HG03103 (cell line): ENCODE data around the gene CDH4.

ENCODE experiments used
- ATAC-seq: cut with Tn5 transposase; IDR thresholded peaks from one replicate; pipeline ENCODE4 v1.9.1; 2021; ENCODE audit warnings: low read depth; ENCODE audit not compliant: unreplicated experiment

The CDH4 gene

DNA sequence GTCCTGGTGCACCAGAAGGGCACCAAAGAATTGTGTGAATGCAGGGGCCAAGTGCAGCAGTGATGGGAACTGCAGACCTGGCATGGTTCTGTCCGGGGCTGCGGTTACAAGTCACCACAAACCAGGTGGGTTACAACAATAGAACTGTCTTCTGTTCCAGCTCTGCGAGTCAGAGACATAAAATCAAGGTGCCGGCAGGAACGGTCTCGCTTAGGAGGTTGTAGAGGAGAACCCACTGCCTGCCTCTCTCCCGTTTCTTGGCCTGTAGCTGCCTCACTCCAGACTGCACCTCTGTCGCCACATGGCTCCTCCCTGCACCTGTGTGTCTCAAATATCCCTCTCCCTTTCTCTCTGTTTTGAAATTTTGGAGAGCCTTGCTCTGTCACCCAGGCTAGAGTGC lies 670.4 kb downstream of the CDH4 start:
- no peak for ATAC-seq

GRCh38 chr20:61922936-61923335 lies 670.9 kb downstream of the CDH4 start:
- no peak for ATAC-seq

DNA sequence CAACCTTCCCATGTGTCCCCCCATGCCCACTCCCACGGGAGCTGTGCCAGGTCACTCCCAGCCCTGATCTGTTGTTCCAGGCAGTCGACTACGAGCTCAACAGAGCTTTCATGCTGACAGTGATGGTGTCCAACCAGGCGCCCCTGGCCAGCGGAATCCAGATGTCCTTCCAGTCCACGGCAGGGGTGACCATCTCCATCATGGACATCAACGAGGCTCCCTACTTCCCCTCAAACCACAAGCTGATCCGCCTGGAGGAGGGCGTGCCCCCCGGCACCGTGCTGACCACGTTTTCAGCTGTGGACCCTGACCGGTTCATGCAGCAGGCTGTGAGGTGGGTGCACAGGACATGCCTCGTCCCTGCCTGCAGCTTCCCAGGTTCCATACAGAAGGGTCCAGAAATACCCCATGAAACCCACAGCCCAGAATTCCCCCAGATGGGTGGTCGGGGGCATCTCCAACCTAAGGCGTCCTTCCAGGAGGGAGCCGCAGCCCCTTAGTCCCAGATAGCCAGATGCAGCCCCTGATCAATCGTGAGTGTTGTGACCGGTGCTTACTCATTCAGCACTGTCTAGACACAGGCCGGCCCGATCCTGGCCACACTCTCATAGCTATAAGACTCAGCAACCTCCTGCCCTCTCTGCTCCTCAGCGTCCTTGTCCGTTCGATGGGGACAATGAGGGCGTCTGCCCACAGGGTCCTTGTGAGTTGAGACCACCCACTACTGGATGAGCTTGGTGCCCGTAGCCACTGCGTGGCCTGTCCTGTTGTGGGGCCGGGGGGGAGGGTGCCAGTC lies 671.5 kb downstream of the CDH4 start:
- no peak for ATAC-seq

DNA sequence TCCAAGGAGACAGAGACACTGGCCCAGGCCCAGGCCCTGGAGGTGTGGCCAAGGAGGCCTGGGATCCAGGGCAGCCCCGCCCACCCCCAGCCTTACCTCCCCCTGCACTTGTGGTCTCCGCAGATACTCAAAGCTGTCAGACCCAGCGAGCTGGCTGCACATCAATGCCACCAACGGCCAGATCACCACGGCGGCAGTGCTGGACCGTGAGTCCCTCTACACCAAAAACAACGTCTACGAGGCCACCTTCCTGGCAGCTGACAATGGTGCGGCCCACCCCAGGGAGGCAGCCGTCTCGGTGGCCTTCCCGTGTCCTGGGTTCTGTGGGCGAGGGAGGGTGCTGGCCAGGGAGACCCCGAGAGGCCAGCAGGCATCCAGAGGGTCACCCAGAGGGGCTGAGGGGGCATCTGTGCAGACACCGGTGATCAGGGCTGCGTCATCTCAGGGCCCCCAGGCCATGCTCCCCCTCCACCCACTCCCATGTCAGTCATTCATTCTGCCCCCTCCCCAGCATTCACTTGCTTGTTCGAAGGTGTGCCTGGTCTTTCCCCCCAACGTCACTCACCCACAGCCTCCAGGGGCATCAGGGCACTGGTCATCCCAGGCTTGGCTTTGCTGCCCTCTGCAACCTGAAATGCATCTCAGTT lies 672.3 kb downstream of the CDH4 start:
- no peak for ATAC-seq

GRCh38 chr20:61924858-61925554 lies 672.9 kb downstream of the CDH4 start:
- no peak for ATAC-seq

- ATAC-seq = no peak
Measured at GRCh38 chr20:61925555-61926252, 673.6 kb downstream of the CDH4 start.

DNA sequence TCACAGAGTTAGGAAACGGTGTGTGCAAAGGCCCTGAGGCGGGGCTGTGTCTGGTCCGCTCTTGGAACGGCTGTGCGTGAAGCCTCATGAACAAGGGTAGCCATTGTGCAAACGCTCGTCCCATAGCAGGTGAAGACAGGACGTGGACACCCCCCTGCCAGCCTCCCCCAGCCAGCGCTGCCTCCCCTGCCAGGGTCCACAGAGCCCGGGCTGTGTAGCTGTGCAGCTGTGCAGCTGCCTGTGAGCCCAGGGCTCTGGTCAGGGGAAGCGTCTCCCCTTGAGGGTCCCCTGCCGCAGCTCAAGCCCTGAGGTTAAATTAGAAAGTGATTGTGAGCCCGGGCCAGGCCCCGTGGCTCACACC lies 674.2 kb downstream of the CDH4 start:
- no peak for ATAC-seq

- no peak for ATAC-seq
Measured at GRCh38 chr20:61926796-61927192, 674.7 kb downstream of the CDH4 start.

DNA sequence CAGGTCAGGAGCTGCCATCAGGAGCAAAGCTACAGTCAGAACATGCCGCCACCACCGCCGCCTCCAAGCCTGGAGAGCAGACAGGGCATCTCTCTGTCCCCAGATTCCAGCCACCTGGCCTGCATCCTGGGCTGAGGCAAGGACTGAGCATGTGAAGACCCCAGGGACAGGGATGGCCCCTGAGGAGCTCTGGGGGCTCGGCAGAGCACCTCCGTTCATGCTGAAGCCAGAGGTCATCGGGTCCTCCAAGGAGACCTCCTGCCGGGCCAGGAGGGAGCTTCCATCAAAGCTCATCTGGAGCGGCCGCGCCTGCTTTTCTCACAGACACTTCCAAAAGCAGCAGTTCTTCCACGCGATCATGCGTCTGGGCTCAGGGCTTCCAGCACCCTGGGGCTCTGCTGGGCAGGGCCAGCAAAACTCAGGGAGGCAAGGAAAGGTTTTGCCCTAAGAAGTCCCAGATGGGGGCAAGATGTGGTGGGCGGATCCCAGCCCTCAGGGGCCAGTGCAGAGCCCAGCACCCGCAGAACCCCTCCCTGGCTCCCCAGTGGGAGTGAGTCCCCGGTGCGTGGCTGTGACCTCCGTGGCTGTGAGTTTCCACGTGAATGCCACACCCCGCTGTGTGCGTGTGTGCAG lies 675.2 kb downstream of the CDH4 start:
- ATAC-seq = no peak

DNA sequence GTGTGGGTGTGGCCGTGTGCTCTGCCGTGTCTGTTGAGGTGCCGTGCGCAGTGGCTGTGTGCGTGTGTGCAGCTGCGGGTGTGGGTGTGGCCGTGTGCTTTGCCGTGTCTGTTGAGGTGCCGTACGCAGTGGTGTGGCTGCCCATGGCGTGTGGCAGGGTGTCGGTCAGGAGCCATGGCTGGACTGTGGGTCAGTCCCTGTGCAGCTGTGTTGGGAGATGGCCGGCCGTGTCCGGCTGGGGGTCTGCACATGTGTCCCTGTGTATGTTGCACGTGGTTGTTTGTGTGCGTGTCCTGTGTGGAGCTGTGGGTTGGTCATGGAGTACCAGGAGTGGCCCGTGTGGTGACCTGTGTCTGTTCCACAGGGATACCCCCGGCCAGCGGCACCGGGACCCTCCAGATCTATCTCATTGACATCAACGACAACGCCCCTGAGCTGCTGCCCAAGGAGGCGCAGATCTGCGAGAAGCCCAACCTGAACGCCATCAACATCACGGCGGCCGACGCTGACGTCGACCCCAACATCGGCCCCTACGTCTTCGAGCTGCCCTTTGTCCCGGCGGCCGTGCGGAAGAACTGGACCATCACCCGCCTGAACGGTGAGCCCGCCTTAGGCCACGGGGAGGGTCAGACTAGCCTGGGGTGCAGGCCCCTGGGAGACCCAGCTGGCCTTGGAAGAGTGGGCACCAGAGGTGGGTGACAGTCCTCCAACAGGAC lies 675.9 kb downstream of the CDH4 start:
- no peak for ATAC-seq

DNA sequence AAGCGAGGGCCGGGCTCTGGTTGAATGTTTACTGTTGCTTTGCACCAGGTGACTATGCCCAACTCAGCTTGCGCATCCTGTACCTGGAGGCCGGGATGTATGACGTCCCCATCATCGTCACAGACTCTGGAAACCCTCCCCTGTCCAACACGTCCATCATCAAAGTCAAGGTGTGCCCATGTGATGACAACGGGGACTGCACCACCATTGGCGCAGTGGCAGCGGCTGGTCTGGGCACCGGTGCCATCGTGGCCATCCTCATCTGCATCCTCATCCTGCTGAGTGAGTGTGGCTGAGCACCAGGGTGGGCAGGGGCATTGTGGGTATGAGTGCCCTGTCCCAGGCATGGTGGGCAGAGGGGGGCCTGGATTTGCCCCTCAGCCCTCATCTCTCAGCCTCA lies 677.5 kb downstream of the CDH4 start:
- no peak for ATAC-seq

- ATAC-seq = no peak
Measured at GRCh38 chr20:61929971-61930666, 678.1 kb downstream of the CDH4 start.

DNA sequence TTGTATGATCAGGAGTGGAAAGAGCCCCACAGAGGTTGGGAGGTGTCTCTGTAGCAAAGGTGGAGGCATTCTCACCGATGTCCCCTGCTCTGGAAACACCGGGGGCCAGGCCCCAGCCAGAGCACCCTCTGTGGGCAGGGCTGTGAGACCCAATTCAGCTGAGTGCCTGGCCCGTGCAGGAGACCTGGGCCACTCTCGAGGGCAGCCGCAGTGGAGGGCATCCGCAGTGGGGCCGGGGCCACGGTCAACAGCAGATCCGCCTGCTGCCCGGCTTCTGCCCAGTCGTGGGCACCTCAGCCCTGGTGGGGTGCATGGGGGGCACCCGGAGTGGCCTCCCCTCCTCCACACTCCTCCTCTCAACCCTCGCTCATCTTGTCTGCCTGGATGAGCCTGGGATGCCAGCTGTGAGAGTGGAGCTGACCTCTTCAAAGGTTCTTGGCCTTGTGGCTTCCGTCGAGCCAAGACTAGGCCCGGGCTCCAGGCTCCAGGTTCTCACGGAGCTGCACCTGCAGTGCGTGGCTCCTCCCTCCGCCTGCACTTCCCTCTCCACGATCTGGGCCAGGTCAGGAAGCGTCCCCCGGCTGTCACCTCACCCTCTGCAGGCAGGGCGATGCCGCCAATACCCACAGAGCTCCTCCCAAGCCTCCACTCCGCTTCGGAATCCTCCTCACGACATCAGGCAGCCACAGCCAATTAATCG lies 678.9 kb downstream of the CDH4 start:
- ATAC-seq = no peak

GRCh38 chr20:61931476-61932198 lies 679.6 kb downstream of the CDH4 start:
- ATAC-seq = no peak

DNA sequence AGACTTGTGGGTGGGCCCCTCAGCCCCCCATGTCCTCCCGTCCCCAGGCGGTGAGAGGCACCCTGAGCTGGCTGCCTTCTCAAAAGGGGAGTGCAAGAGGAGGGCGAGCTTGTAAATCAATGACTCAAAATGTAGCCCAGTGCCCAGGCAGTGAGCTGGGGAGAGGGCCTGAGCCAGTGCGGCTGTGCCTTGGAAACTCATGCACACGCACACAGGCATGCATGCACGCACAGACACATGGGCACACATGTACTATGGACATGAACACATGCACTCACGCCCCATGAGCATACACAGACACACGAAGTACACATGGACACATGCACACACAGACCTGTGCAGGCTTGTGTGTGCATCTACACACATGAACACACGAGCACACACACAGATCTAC lies 680.1 kb downstream of the CDH4 start:
- no peak for ATAC-seq

DNA sequence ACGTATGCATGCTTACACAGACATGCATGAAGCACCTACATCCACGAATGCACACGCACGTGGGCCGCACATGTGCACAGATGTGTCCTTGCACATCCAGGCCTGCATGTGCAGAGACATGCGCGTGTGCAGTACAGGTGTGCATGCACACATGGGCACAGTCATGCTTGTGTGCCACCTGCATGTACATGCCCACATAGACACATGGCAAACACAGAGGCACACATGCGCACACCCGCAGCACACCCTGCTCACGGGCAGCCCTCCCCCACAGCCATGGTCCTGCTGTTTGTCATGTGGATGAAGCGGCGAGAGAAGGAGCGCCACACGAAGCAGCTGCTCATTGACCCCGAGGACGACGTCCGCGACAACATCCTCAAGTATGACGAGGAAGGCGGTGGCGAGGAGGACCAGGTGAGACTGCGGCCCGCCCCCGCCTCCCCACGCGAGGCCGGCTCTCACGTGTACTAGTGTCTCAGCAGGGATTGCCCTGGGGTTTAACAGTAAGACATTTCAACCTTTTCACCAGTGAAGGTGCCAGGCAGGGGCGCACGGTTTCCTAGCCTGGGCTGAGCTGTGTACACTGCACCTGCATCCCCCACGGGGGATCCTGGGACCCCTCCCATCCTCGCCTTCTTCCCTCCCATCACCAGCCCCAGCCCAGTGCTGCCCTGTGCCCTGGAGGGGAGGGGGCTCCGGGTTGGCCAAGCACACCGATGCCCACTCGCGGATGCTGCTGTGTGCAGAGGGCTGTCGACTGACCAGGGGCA lies 680.8 kb downstream of the CDH4 start:
- ATAC-seq = no peak

DNA sequence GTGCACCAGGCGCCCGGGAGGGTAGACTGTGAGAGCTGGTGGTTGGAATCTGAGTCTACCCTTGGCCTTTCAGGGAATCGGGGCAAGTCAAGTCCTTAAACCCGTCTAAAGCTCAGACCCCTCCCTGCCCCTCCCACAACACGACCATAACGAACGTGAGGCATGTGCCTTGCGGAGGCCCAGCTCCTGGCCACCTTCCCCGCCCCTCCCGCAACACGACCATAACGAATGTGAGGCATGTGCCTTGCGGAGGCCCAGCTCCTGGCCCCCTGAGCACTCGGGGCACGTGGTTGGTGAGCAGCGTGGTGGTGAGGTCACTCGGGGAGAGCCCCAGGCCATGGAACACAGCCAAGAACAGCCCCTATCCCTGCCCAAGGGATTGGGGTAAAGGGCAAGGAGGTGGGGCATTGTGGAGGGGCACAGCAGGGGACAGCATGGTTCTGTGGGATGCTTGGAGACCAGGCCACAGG lies 681.5 kb downstream of the CDH4 start:
- ATAC-seq = no peak
